GM18502 (cell line): ENCODE measurements around the gene JARID2.
"Not testable (repeated sequence)": the region's sequence is repeated elsewhere in the genome, so short reads cannot be mapped to it uniquely, and the experiment has no call there.

Source experiments
- ATAC-seq: cut with Tn5 transposase; IDR thresholded peaks from one replicate; pipeline ENCODE4 v1.9.1; 2021; ENCODE audit warnings: mild to moderate bottlenecking; ENCODE audit not compliant: unreplicated experiment, poor library complexity

JARID2 gene

DNA sequence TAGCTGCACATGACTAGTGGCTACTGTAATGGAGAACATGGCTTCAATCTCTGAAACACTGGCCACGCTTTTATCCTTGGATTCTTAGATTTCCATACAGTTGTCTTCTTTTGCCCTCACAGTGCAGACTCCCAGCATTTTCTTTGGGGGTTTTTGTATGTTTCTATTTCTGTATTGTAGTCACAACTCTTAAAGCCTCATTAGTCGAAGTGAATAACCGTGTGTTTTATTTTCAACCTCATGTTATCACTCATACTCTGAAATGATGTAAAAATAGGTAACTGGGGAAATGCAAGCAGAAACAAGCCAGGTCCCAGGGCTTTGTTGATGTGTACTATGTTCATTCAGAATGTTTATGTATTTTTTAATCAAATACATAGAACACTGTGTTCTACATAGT lies 162.9 kb downstream of the JARID2 start:
- peak; percentile 36 for ATAC-seq

- ATAC-seq, result no peak
These were observed 163.6 kb downstream of the JARID2 start for GRCh38 chr6:15409301-15410125.

- ATAC-seq, result no peak
These were observed 164.2 kb downstream of the JARID2 start for GRCh38 chr6:15410126-15410391.

GRCh38 chr6:15410752-15411151 lies 164.9 kb downstream of the JARID2 start:
- ATAC-seq, result no peak

- ATAC-seq, result no peak
These were observed 165.9 kb downstream of the JARID2 start for GRCh38 chr6:15411766-15412165.

DNA sequence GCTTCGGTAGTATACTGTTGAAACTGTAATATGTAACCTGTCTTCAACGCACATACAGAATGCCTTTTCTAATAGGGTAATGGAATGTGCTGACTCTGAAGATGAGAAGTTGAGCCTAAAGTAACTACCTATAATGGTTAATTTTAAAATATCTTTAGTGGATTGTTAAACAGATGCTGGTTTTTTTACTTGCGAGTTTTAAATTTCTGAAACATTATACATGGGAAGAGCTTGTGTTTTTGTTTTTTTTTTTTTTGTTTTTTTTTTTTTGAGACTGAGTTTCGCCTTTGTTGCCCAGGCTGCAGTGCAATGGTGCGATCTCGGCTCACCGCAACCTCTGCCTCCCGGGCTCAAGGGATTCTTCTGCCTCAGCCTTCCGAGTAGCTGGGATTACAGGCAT lies 166.9 kb downstream of the JARID2 start:
- ATAC-seq, result no peak

- no peak for ATAC-seq
These were observed 167.8 kb downstream of the JARID2 start for GRCh38 chr6:15413466-15414234.

- ATAC-seq, result no peak
These were observed 168.4 kb downstream of the JARID2 start for GRCh38 chr6:15414235-15414612.

DNA sequence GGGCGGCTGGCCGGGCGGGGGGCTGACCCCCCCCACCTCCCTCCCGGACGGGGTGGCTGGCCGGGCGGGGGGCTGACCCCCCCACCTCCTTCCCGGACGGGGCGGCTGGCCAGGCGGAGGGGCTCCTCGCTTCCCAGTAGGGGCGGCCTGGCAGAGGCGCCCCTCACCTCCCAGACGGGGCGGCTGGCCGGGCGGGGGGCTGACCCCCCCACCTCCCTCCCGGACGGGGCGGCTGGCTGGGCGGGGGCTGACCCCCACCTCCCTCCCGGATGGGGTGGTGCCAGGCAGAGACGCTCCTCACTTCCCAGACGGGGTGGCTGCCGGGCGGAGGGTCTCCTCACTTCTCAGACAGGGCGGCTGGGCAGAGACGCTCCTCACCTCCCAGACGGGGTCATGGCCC lies 169.8 kb downstream of the JARID2 start:
- ATAC-seq, result not testable (repeated sequence)

GRCh38 chr6:15416932-15417509 lies 171.2 kb downstream of the JARID2 start:
- ATAC-seq, result no peak

DNA sequence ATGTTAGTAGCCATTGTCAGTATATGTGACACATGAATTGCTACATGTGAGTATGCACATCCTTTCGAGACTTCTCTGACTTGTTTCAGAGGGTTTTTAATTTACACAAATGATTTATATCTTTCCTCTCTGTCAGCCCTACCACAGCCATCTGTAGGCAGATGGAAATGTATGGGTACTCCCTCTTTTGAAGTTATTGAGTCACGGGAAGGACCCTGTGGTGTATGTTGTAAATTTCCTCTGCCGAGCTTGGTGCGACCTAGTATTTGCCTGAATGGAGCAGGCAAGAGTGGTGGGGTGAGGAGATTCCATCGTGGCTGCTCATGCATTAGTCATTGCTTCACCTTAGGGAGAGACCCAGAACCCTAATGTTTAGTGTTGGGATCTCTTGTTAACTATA lies 171.9 kb downstream of the JARID2 start:
- no peak for ATAC-seq

DNA sequence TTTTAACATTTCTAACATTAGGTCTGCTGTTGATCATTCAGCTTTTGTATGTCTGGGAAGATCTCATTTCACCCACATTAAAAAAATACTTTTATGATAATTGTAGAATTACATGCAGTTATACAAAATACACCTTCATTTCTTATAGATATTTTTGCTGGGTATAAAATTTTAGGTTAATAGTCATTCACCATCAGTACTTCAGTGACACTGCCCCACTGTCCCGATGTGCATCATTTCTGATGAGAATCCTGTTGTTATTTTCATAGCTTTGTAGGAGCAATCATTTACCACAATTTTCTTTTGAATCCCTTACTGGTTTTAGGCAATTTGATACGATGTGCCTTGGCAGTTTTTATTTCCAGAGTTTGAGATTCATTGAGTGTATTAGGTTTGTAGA lies 173.6 kb downstream of the JARID2 start:
- no peak for ATAC-seq

DNA sequence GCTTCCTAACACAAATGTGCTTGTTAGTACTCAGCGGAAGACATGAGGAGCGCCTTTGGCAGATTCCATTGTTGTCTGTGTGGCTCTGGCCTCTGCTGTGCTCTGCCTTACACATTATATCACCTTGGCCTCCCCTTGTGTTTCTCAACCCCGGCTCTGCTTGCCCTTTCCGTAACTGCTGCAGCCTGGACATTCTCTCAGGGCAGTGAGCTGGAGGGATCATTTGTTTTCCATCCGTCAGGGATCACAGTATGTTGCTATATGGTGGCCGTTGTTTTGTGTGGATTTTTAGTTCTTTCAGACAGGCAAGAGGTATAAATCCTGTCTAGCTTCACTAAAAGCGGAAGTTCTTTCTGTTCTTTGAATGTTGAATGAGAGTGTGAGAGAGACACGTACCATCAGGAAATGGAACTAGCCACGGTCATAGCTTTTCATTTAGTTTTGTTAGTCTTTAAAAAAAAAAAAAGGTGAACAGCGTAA lies 175.1 kb downstream of the JARID2 start:
- peak; percentile 79 for ATAC-seq

DNA sequence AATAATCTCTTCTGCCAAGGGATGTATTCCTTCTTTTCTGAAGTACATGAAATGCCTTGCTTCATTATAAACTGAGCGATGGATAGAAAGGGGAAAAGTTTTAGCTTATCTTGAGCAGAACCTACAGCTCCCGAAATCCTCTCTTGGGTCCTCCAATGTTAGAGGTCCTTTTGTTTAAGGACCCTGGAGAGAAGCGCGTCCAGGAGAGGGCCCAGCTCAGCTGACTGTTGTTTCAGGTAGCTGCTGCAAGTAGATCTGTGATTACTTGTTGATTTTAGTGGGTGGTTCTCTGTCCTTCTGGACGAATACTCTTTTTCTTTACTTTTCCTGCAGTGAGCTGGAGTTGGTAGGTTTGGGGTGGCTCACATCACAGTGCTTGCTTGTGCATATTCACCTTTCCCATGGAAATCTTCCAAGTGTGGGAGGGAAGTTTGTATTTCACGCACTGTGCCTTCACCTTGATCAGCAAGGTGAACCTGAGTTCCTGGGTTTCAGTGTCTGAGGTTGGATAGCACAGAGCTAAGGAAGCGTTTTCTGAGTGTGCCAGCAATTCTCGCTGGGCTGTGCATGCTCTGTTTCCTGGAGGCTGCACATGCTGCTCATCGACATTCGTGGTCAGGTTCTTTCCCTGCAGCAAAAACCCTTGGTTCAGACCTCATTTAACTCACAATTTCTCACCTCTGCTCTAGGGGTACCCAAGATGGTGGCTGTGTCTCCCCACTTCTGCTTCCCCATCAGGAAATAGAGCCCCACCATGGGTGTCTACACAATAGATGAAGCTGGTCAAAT lies 176.3 kb downstream of the JARID2 start:
- ATAC-seq, result peak; percentile 55

DNA sequence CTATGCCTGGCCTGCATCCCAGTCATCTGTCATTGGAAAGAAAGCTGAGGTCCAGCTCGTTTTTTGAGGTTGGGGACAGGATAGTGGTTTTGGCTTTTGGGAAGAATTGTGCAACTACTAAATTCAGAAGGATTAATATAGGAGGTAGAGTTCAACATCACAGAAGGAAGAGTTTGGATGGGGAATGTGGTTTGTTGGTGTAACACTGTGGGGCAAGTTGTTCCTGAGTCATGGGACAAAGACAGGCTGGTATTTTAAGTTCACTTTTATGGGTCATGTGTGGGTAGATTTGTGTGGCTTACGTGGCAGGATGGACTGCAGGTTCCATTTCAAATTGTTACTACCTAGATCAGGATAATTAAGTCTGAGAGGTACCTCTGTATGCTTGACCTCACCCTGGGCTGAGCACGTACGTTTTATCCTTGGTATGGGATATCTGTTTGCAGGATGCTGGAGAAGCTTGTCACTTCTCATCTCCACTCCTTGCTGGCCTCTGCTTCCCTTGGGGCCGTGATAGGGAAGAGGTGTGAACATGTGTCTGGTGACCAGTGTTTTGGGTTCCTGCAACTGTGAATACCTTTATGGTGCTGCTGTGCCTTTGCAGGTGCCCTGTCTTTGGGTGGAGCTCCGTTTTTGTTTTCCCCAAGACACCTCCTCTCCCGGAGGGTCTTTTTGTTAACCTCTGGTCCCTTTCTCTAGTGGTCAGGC lies 177.6 kb downstream of the JARID2 start:
- ATAC-seq, result no peak

GRCh38 chr6:15425947-15426346 lies 180.1 kb downstream of the JARID2 start:
- no peak for ATAC-seq

DNA sequence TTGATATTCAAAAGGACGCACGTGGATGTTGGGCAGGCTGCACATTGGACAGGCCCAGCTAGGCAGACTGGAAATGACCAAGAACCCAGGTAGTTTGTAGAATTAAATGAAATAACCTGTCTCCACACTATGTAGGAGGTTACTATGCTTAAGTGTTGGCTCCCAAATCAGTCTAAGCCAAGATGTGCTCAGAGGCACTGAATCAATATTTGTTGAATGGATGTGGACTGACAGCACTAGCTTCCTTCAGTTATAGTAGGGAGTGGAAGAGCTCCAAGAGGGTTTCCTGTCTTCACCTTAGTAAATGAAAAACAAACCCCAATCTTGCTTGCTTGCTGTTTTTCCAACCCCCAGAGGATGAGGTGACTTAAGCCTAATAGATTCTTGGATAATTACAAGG lies 180.5 kb downstream of the JARID2 start:
- no peak for ATAC-seq

DNA sequence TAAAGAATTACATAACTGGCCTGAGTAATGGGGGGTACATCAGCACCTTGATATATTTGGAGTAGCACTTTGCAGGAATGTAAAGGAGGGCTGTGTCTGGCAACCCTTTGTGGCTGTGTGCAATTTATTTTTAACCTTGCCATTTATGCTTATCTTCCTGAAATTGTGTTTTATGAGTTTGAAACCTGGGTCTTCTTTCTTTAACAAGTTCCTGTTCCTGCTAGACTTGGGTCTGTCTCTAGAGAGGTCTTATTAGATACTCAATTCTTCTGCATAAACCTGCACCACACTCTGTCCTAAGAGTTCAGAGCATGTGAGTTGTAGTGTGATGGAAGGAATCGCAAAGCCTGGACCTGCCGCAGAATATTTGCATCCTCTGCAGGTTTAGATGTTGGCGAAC lies 181.0 kb downstream of the JARID2 start:
- no peak for ATAC-seq

DNA sequence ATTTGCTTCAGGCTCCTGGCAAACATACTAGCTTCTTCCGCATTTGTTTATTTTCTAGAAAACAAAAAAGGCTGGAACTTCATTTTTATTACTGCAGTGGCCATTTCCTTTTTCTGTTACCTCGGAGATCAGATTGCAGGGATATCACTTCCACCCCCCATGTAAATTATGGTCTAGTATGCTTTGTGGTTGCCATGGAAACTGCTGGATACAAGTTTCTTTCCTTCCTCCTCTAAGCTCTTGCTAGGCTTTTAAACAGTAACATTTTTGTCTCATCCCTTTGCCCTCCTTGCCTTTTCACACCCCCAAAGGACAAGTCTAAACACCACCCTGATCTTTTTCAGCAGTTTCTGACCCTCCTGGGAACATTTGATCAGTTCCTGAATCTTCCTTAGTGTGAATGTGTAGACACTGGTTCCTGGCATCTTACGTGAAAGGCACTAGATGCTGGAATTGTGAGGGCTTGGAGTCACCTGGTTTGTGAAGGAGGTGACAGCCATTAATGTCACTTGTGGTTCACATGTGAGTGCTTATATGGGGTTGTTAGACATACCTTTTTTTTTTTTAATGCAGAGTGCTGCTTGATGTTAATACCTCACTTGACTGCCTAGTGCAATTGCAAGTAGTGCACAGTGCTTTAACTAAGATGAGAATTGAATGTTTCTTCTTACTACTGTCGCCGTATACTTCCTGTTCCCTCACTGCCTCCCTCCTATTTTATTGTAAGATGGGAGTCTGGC lies 181.6 kb downstream of the JARID2 start:
- ATAC-seq, result no peak
